ENCODE measurements around the gene ISYNA1.

The ISYNA1 gene

GRCh38 chr19:18474366-18474887 is 36.5 kb upstream of the ISYNA1 start:
- H3K4me3 ChIP-seq (ENCODE audit: low read depth, low read length): no peak overlapping the region
- DNase-seq (ENCODE audit: low read depth): no peak
- TF ChIP-seq CTCF (IDR thresholded peaks at IDR 0.05; ENCODE audit: low read depth, low read length, missing control alignments): no peak

GRCh38 chr19:18473706-18474087 is 35.8 kb upstream of the ISYNA1 start:
- no peak for TF ChIP-seq CTCF (IDR thresholded peaks at IDR 0.05; ENCODE audit: low read depth, low read length, missing control alignments)
- no peak for DNase-seq (ENCODE audit: low read depth)
- H3K4me3 ChIP-seq (ENCODE audit: low read depth, low read length): no peak overlapping the region

GRCh38 chr19:18473003-18473705 is 35.2 kb upstream of the ISYNA1 start:
- H3K4me3 ChIP-seq (ENCODE audit: low read depth, low read length): no peak overlapping the region
- no peak for TF ChIP-seq CTCF (IDR thresholded peaks at IDR 0.05; ENCODE audit: low read depth, low read length, missing control alignments)
- DNase-seq (ENCODE audit: low read depth): no peak

- H3K4me3 ChIP-seq (ENCODE audit: low read depth, low read length): no peak overlapping the region
- no peak for DNase-seq (ENCODE audit: low read depth)
- TF ChIP-seq CTCF (IDR thresholded peaks at IDR 0.05; ENCODE audit: low read depth, low read length, missing control alignments): no peak
These were observed 32.9 kb upstream of the ISYNA1 start for GRCh38 chr19:18470787-18471186.

- H3K4me3 ChIP-seq (ENCODE audit: low read depth, low read length): no peak overlapping the region
- peak; percentile 83 for TF ChIP-seq CTCF (IDR thresholded peaks at IDR 0.05; ENCODE audit: low read depth, low read length, missing control alignments)
- DNase-seq (ENCODE audit: low read depth): no peak
These were observed 31.3 kb upstream of the ISYNA1 start for GRCh38 chr19:18469069-18469846.

- H3K4me3 ChIP-seq (ENCODE audit: low read depth, low read length): no peak overlapping the region
- TF ChIP-seq CTCF (IDR thresholded peaks at IDR 0.05; ENCODE audit: low read depth, low read length, missing control alignments): no peak
- DNase-seq (ENCODE audit: low read depth): no peak
These were observed 30.6 kb upstream of the ISYNA1 start for GRCh38 chr19:18468517-18468916.

Data from GM12864 (cell line).